H1 (cell line): ENCODE results near the gene MIEN1. TPM values are rescaled to one million over a fixed set of nuclear protein-coding genes. Genes with fewer than 3 reads are reported as not detected.

ENCODE experiments used
- CTCF ChIA-PET: fragments of 300-600 bp; sonication (Branson Sonifier 250); formaldehyde crosslinking; loops from one replicate; lab custom pipeline; 2021; ENCODE audit not compliant: partially characterized antibody; lab: Charles Lee
- POLR2A ChIA-PET: fragments of 300-600 bp; sonication (Branson Sonifier 250); formaldehyde crosslinking; loops from one replicate; lab custom pipeline; 2021; ENCODE audit warnings: inconsistent platforms; ENCODE audit not compliant: partially characterized antibody; lab: Charles Lee
- DNase-seq, 2 experiments: peaks; one replicate each; pipeline versions ENCODE4 v3.0.0 to v3.0.0-alpha.2; 2010 to 2022; ENCODE audit warnings: low spot score in 2 of 2, low read depth in 1 of 2, mixed read lengths in 1 of 2
- FAIRE-seq: peaks from 2 replicates; lab custom pipeline; 2011; peaks lifted over from hg19 to GRCh38; lab: Jason Lieb, UNC
- H2AFZ ChIP-seq: 2 replicates; pipeline ENCODE4 v1.8.1; 2012; ENCODE audit warnings: low read length, inconsistent platforms
- H2AK5ac ChIP-seq: 2 replicates; pipeline ENCODE4 v1.6.1; 2013; ENCODE audit warnings: low read depth, low read length
- H2BK120ac ChIP-seq: replicated peaks from 2 replicates; pipeline ENCODE3; 2013; ENCODE audit warnings: low read depth, low read length, inconsistent platforms
- H2BK12ac ChIP-seq: 2 replicates; pipeline ENCODE4 v1.6.1; 2013; ENCODE audit warnings: low read depth, low read length
- H2BK15ac ChIP-seq: 2 replicates; pipeline ENCODE4 v1.6.1; 2013; ENCODE audit warnings: low read length
- H2BK20ac ChIP-seq: 2 replicates; pipeline ENCODE4 v1.6.1; 2013; ENCODE audit warnings: low read length
- H2BK5ac ChIP-seq: 2 replicates; pipeline ENCODE4 v1.6.1; 2013; ENCODE audit warnings: low read depth, low read length
- H3K14ac ChIP-seq: 2 replicates; pipeline ENCODE4 v1.6.1; 2013; ENCODE audit warnings: inconsistent platforms; ENCODE audit not compliant: insufficient read length
- H3K18ac ChIP-seq: 2 replicates; pipeline ENCODE4 v1.6.1; 2013; ENCODE audit warnings: low read length; ENCODE audit errors: extremely low read depth
- H3K23ac ChIP-seq: 2 replicates; pipeline ENCODE4 v1.6.1; 2013; ENCODE audit warnings: inconsistent platforms; ENCODE audit not compliant: insufficient read length
- H3K23me2 ChIP-seq: 2 replicates; pipeline ENCODE4 v1.6.1; 2013; ENCODE audit warnings: low read depth, low read length
- H3K27ac ChIP-seq: 2 replicates; pipeline ENCODE4 v1.6.1; 2011; ENCODE audit warnings: low read depth, low read length, inconsistent platforms
- H3K27me3 ChIP-seq, 4 experiments: replicated peaks in 1 of 4; 1 replicate in 1 of 4; 2 replicates in 3 of 4; pipeline versions ENCODE4 v1.6.1 to v1.8.1; 2011 to 2013; ENCODE audit warnings: low read length in 3 of 4, mild to moderate bottlenecking in 3 of 4, inconsistent platforms in 2 of 4, mixed read lengths in 2 of 4, moderate library complexity in 1 of 4; ENCODE audit not compliant: control insufficient read depth in 3 of 4, insufficient read depth in 3 of 4; ENCODE audit errors: extremely low read depth in 1 of 4
- H3K36me3 ChIP-seq, 4 experiments: 2 replicates each; pipeline versions ENCODE4 v1.6.1 to v1.8.1; 2011 to 2013; ENCODE audit warnings: mild to moderate bottlenecking in 4 of 4, low read length in 3 of 4, moderate library complexity in 2 of 4, control low read depth in 1 of 4, inconsistent platforms in 1 of 4; ENCODE audit not compliant: insufficient read depth in 4 of 4, control insufficient read depth in 2 of 4
- H3K4ac ChIP-seq: replicated peaks from 2 replicates; pipeline ENCODE3; 2013; ENCODE audit warnings: low read length, low read depth, mixed read lengths, inconsistent platforms; ENCODE audit not compliant: insufficient read length
- H3K4me1 ChIP-seq, 4 experiments: replicated peaks in 1 of 4; 1 replicate in 1 of 4; 2 replicates in 3 of 4; pipeline versions ENCODE4 v1.6.1 to v1.8.1; 2011 to 2013; ENCODE audit warnings: low read length in 3 of 4, inconsistent platforms in 2 of 4, mixed read lengths in 1 of 4; ENCODE audit not compliant: insufficient read depth in 4 of 4, control insufficient read depth in 3 of 4
- H3K4me2 ChIP-seq, 2 experiments: 2 replicates each; pipeline versions ENCODE4 v1.6.1 to v1.8.1; 2011 to 2013; ENCODE audit warnings: low read depth in 2 of 2, low read length in 2 of 2, control low read depth in 1 of 2, inconsistent platforms in 1 of 2, mild to moderate bottlenecking in 1 of 2; ENCODE audit not compliant: insufficient read depth in 1 of 2
- H3K4me3 ChIP-seq, 4 experiments: fragments of 200-600, 300-600 bp in 1 of 4; sonication (generic), shearing (Covaris generic), sonication (Bioruptor Twin) in 1 of 4; 2 replicates each; pipeline versions ENCODE4 v1.5.1 to v1.8.1; 2011 to 2016; ENCODE audit warnings: low read length in 4 of 4, low read depth in 3 of 4, control low read depth in 2 of 4, inconsistent platforms in 2 of 4, mild to moderate bottlenecking in 2 of 4, mixed read lengths in 1 of 4, moderate library complexity in 1 of 4; ENCODE audit not compliant: insufficient read depth in 2 of 4; ENCODE audit errors: extremely low read depth in 1 of 4
- H3K56ac ChIP-seq: replicated peaks from 2 replicates; pipeline ENCODE3; 2013; ENCODE audit warnings: low read depth, mild to moderate bottlenecking, mixed read lengths, low read length, inconsistent platforms; ENCODE audit not compliant: insufficient read length
- H3K79me1 ChIP-seq: 2 replicates; pipeline ENCODE4 v1.6.1; 2013; ENCODE audit warnings: low read depth, low read length, control low read depth
- H3K79me2 ChIP-seq, 2 experiments: 2 replicates each; pipeline versions ENCODE4 v1.6.1 to v1.8.1; 2012 to 2013; ENCODE audit warnings: low read length in 2 of 2, mild to moderate bottlenecking in 2 of 2, inconsistent platforms in 1 of 2; ENCODE audit not compliant: insufficient read depth in 2 of 2, control insufficient read depth in 1 of 2
- H3K9ac ChIP-seq, 4 experiments: replicated peaks in 1 of 4; 1 replicate in 1 of 4; 2 replicates in 3 of 4; pipeline versions ENCODE4 v1.6.1 to v1.8.1; 2011 to 2013; ENCODE audit warnings: low read depth in 3 of 4, low read length in 3 of 4, control low read depth in 2 of 4, mild to moderate bottlenecking in 2 of 4, moderate library complexity in 2 of 4, inconsistent platforms in 1 of 4; ENCODE audit errors: extremely low read depth in 1 of 4
- H3K9me3 ChIP-seq, 2 experiments: 2 replicates each; pipeline versions ENCODE4 v1.6.1 to v1.8.1; 2012 to 2013; ENCODE audit warnings: mild to moderate bottlenecking in 2 of 2, moderate library complexity in 2 of 2, control low read depth in 1 of 2, inconsistent platforms in 1 of 2, low read depth in 1 of 2, low read length in 1 of 2, mixed read lengths in 1 of 2; ENCODE audit not compliant: insufficient read depth in 2 of 2
- H4K20me1 ChIP-seq, 2 experiments: replicated peaks in 1 of 2; 2 replicates each; pipeline versions ENCODE3 to v1.8.1; 2011 to 2013; ENCODE audit warnings: inconsistent platforms in 2 of 2, low read length in 2 of 2, mild to moderate bottlenecking in 1 of 2; ENCODE audit not compliant: insufficient read depth in 2 of 2, control insufficient read depth in 1 of 2
- H4K5ac ChIP-seq: 2 replicates; pipeline ENCODE4 v1.6.1; 2013; ENCODE audit warnings: low read length, low read depth, mixed read lengths, inconsistent platforms; ENCODE audit not compliant: insufficient read length
- H4K8ac ChIP-seq: 2 replicates; pipeline ENCODE4 v1.8.0; 2013; ENCODE audit warnings: mild to moderate bottlenecking, moderate library complexity, low read length, inconsistent platforms; ENCODE audit not compliant: insufficient read depth; ENCODE audit errors: extremely low read depth
- H4K91ac ChIP-seq: replicated peaks from 2 replicates; pipeline ENCODE3; 2013; ENCODE audit warnings: low read length, mixed read lengths, inconsistent platforms; ENCODE audit not compliant: insufficient read length
- CBX5 ChIP-seq: fragments of 300-800, 300-1000 bp; sonication (generic); IDR thresholded peaks from 2 replicates; pipeline ENCODE4 v1.7.1; 2016; ENCODE audit warnings: antibody characterized with exemption, low read length, low read depth
- CBX8 ChIP-seq: fragments of 300-800, 300-1000 bp; sonication (generic); IDR thresholded peaks from 2 replicates; pipeline ENCODE4 v1.7.1; 2016; ENCODE audit warnings: low read depth, low read length, borderline replicate concordance
- CREB1 ChIP-seq: IDR thresholded peaks from 2 replicates; pipeline ENCODE4 v1.6.1; 2012; ENCODE audit warnings: inconsistent platforms
- MAFK ChIP-seq: IDR thresholded peaks from 2 replicates; pipeline ENCODE4 v1.6.1; 2012; ENCODE audit warnings: low read depth, mild to moderate bottlenecking, improper control_type of control experiment, low read length
- PHF8 ChIP-seq: fragments of 200-600 bp; sonication (generic); conservative IDR thresholded peaks from 2 replicates; pipeline ENCODE4 v1.7.1; 2012; ENCODE audit warnings: low read depth, mild to moderate bottlenecking, inconsistent platforms, low read length, moderate library complexity
- POLR2A ChIP-seq, 2 experiments: IDR thresholded peaks; 1 replicate in 1 of 2; 2 replicates in 1 of 2; pipeline ENCODE4 v1.6.1; 2011; ENCODE audit warnings: low read depth in 2 of 2, low read length in 2 of 2, mild to moderate bottlenecking in 2 of 2; ENCODE audit errors: control extremely low read depth in 1 of 2
- RFX5 ChIP-seq: IDR thresholded peaks from 2 replicates; pipeline ENCODE4 v1.6.1; 2011; ENCODE audit warnings: low read depth, low read length, improper control_type of control experiment, borderline replicate concordance
- SIN3A ChIP-seq, 2 experiments: IDR thresholded peaks in 1 of 2; conservative IDR thresholded peaks in 1 of 2; 2 replicates each; pipeline ENCODE4 v1.6.1; 2011 to 2012; ENCODE audit warnings: low read length in 2 of 2, improper control_type of control experiment in 1 of 2, low read depth in 1 of 2, mild to moderate bottlenecking in 1 of 2
- SP1 ChIP-seq: IDR thresholded peaks from 2 replicates; pipeline ENCODE4 v1.6.1; 2011; ENCODE audit warnings: low read depth, low read length
- polyA plus RNA-seq, 7 experiments: library from polyadenylated mRNA; depleted of rRNA in 3 of 7; stranded (reverse) in 5 of 7; unstranded in 2 of 7; fragments of >200 nt in 5 of 7; fragments of 200-250 nt in 2 of 7; gene quantifications; 1 replicate in 5 of 7; 2 replicates in 1 of 7; 4 replicates in 1 of 7; pipeline versions ENCODE4 v1.2.1 to v1.2.3, GENCODE V29; 2011 to 2013; ENCODE audit warnings: missing spikeins in 2 of 7, mixed read lengths in 2 of 7
- total RNA-seq: library from RNA; stranded (reverse); fragmentation: NEBNext Ultra II Directional; extraction: Animal tissue kit (Norgen Biotek cat#: 25700); gene quantifications from 2 replicates; pipeline ENCODE4 v1.2.1, GENCODE V29; 2021
- TF ChIP-seq, protein P1 (sequence below): IDR thresholded peaks from 2 replicates; pipeline ENCODE4 v1.6.1; 2011; ENCODE audit warnings: low read depth, mild to moderate bottlenecking, low read length; ENCODE audit not compliant: insufficient read depth
- TF ChIP-seq, protein P2 (sequence below), 3 experiments: IDR thresholded peaks; 1 replicate in 2 of 3; 2 replicates in 1 of 3; pipeline versions ENCODE4 v1.5.1 to v1.6.1; 2011; ENCODE audit warnings: low read length in 3 of 3, mild to moderate bottlenecking in 3 of 3, inconsistent platforms in 2 of 3, low read depth in 1 of 3, moderate library complexity in 1 of 3; ENCODE audit not compliant: insufficient read depth in 1 of 3; ENCODE audit errors: control extremely low read depth in 1 of 3

The MIEN1 gene
- total and polyA plus RNA-seq, 2 of the 8 experiments (the other 6 are each of a cell fraction or from before 2014, with no cell fraction given): 29.6 to 54.9 TPM

DNA sequence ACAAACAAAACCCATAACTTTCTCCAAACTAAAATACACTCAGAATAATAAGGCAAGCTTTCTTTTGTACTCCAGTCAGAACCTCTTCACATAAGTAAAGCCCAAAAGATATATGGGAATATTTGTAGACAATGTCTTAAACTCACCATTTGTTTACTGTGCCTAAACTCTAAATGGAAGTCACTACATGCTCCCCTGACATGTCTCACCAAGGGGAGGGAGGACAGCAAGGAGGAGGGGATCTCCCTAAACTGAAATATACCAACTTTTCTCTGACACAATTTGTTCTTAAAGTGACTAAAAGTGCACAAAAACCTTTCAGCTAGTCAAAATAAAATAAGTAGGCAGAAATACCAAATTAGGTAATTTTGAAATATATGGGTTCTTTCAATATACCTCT, 45.9 kb upstream of the MIEN1 start:
- Histone ChIP-seq H3K9ac (no peak overlapping the region), H4K20me1 (no peaks in the 10 kb centered on the region), H2AK5ac (no peak overlapping the region), H3K56ac (no peak overlapping the region), H3K79me2 (no peaks in the 10 kb centered on the region), H3K23me2 (no peaks in the 10 kb centered on the region), H4K8ac (no peak overlapping the region), H3K23ac (no peak overlapping the region), H4K5ac (no peak overlapping the region), H2BK15ac (no peak overlapping the region), H2BK20ac (no peak overlapping the region), H2AFZ (no peak overlapping the region), H3K27me3 (no peaks in the 10 kb centered on the region), H2BK12ac (no peak overlapping the region), H3K14ac (no peak overlapping the region), H2BK120ac (no peak overlapping the region), H3K4me2 (no peak overlapping the region), H3K4me3 (no peak overlapping the region), H3K4ac (no peak overlapping the region), H2BK5ac (no peak overlapping the region), H3K79me1 (no peaks in the 10 kb centered on the region), H3K18ac (no peak overlapping the region), H3K9me3 (no peaks in the 10 kb centered on the region), H4K91ac (no peak overlapping the region), H3K27ac (no peak overlapping the region), H3K36me3 (no peaks in the 10 kb centered on the region), H3K4me1 (no peaks in the 10 kb centered on the region; a peak in 1 of 7 replicates)
- CTCF ChIA-PET: no interaction called here
- DNase-seq (no peak), FAIRE-seq (no peak)
- POLR2A ChIA-PET: no interaction called here
- TF ChIP-seq MAFK (no peak), CBX8 (no peak), RFX5 (no peak), SIN3A (conservative IDR thresholded peaks at IDR 0.05 in 1 of 2, IDR thresholded peaks at IDR 0.05 in 1 of 2; ENCODE audit: low read depth in 1 of 2, low read length in 2 of 2) (no peak), SP1 (no peak), PHF8 (no peak), CREB1 (no peak), CBX5 (no peak), POLR2A (IDR thresholded peaks at IDR 0.05; ENCODE audit: control extremely low read depth in 1 of 2, low read depth in 2 of 2, low read length in 2 of 2) (no peak)
- TF ChIP-seq, protein P1, sequence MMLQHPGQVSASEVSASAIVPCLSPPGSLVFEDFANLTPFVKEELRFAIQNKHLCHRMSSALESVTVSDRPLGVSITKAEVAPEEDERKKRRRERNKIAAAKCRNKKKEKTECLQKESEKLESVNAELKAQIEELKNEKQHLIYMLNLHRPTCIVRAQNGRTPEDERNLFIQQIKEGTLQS: no peak
- TF ChIP-seq, protein P2, sequence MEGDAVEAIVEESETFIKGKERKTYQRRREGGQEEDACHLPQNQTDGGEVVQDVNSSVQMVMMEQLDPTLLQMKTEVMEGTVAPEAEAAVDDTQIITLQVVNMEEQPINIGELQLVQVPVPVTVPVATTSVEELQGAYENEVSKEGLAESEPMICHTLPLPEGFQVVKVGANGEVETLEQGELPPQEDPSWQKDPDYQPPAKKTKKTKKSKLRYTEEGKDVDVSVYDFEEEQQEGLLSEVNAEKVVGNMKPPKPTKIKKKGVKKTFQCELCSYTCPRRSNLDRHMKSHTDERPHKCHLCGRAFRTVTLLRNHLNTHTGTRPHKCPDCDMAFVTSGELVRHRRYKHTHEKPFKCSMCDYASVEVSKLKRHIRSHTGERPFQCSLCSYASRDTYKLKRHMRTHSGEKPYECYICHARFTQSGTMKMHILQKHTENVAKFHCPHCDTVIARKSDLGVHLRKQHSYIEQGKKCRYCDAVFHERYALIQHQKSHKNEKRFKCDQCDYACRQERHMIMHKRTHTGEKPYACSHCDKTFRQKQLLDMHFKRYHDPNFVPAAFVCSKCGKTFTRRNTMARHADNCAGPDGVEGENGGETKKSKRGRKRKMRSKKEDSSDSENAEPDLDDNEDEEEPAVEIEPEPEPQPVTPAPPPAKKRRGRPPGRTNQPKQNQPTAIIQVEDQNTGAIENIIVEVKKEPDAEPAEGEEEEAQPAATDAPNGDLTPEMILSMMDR (IDR thresholded peaks at IDR 0.05; ENCODE audit: control extremely low read depth in 1 of 3, insufficient read depth in 1 of 3, low read depth in 1 of 3, low read length in 3 of 3): no peak
